ENCODE results near the gene PTF1A. TPM values are rescaled to one million over a fixed set of nuclear protein-coding genes. Genes with fewer than 3 reads are reported as not detected.

Gene PTF1A
- polyA plus RNA-seq, 1 experiment = not detected

- Histone ChIP-seq H3K27me3 (ENCODE audit: control insufficient read depth, insufficient read depth, low read length) (peaks cover 39% of the 10 kb centered on the region), H3K4me3 (ENCODE audit: low read depth, low read length) (no peak overlapping the region), H3K9me3 (ENCODE audit: control insufficient read depth, insufficient read depth, low read length) (no peaks in the 10 kb centered on the region), H3K27ac (ENCODE audit: low read depth, low read length) (no peak overlapping the region)
- POLR2A ChIA-PET = no interaction called here
- no peak for TF ChIP-seq CTCF (IDR thresholded peaks at IDR 0.05; ENCODE audit: low read depth, low read length)
- DNase-seq (ENCODE audit: low read depth, low spot score) = no peak
- CTCF ChIA-PET = no interaction called here
Measured at GRCh38 chr10:23190872-23191763, 994 bp upstream of the PTF1A start.

GRCh38 chr10:23192712-23193434 lies 761 bp downstream of the PTF1A start:
- H3K9me3 ChIP-seq (ENCODE audit: control insufficient read depth, insufficient read depth, low read length) = no peaks in the 10 kb centered on the region
- TF ChIP-seq CTCF (IDR thresholded peaks at IDR 0.05; ENCODE audit: low read depth, low read length) = no peak
- H3K27ac ChIP-seq (ENCODE audit: low read depth, low read length) = no peak overlapping the region
- POLR2A ChIA-PET = no interaction called here
- no peak overlapping the region for H3K4me3 ChIP-seq (ENCODE audit: low read depth, low read length)
- H3K27me3 ChIP-seq (ENCODE audit: control insufficient read depth, insufficient read depth, low read length) = peaks cover 49% of the 10 kb centered on the region
- CTCF ChIA-PET = no interaction called here
- DNase-seq (ENCODE audit: low read depth, low spot score) = no peak

- peaks cover 52% of the 10 kb centered on the region for H3K27me3 ChIP-seq (ENCODE audit: control insufficient read depth, insufficient read depth, low read length)
- CTCF ChIA-PET = no interaction called here
- TF ChIP-seq CTCF (IDR thresholded peaks at IDR 0.05; ENCODE audit: low read depth, low read length) = no peak
- H3K4me3 ChIP-seq (ENCODE audit: low read depth, low read length) = no peak overlapping the region
- no peak for DNase-seq (ENCODE audit: low read depth, low spot score)
- no peaks in the 10 kb centered on the region for H3K9me3 ChIP-seq (ENCODE audit: control insufficient read depth, insufficient read depth, low read length)
- H3K27ac ChIP-seq (ENCODE audit: low read depth, low read length) = no peak overlapping the region
- POLR2A ChIA-PET = no interaction called here
Measured at GRCh38 chr10:23193435-23194074, 1.4 kb downstream of the PTF1A start.

GRCh38 chr10:23194471-23194965 lies 2.4 kb downstream of the PTF1A start:
- no peak for DNase-seq (ENCODE audit: low read depth, low spot score)
- Histone ChIP-seq H3K9me3 (ENCODE audit: control insufficient read depth, insufficient read depth, low read length) (no peaks in the 10 kb centered on the region), H3K27ac (ENCODE audit: low read depth, low read length) (no peak overlapping the region), H3K27me3 (ENCODE audit: control insufficient read depth, insufficient read depth, low read length) (peaks cover 61% of the 10 kb centered on the region), H3K4me3 (ENCODE audit: low read depth, low read length) (no peak overlapping the region)
- CTCF ChIA-PET = interaction anchor here (0.9 kb wide), 1 partner anchor 36 kb away, joined by 3 read pairs; no protein-coding TSS in a partner anchor
- no peak for TF ChIP-seq CTCF (IDR thresholded peaks at IDR 0.05; ENCODE audit: low read depth, low read length)
- POLR2A ChIA-PET = no interaction called here
